HG03066 (cell line): ENCODE results near the gene PLA2G2F.

Experiments
- ATAC-seq: cut with Tn5 transposase; IDR thresholded peaks from one replicate; pipeline ENCODE4 v1.9.1; 2021; ENCODE audit warnings: low read depth; ENCODE audit not compliant: unreplicated experiment

Gene PLA2G2F, protein sequence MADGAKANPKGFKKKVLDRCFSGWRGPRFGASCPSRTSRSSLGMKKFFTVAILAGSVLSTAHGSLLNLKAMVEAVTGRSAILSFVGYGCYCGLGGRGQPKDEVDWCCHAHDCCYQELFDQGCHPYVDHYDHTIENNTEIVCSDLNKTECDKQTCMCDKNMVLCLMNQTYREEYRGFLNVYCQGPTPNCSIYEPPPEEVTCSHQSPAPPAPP

DNA sequence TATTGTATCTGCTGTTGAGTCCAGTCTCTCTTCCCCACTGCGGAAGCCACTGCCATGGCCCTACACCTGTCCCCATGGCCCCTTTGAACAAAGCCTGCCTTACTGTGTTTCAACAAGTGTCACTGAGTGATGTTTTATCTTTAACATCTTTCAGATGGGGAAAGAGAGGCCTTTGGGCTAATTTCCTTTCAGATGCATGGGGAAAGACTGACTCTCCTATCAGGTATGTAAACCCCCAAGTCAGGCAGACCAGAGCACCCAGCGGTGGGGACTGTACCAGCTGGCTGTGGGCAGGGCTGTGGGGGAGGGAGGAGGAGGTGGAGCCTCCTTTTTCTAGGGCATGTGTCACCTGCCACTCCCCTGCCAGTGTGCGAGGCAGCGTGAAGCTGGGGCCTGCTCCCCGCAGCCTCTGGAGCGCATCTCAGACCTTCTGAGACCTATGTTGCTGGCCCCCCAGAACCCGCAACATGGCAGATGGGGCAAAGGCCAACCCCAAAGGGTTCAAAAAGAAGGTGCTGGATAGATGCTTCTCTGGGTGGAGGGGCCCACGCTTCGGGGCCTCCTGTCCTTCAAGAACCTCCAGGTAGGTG, at the start of gene PLA2G2F:
Gene PLA2G2F, plus strand, starts transcription at position 363 of the 590 bp plus-strand sequence. Its CDS starts 105 bp downstream, at position 468.
- no peak for ATAC-seq

DNA sequence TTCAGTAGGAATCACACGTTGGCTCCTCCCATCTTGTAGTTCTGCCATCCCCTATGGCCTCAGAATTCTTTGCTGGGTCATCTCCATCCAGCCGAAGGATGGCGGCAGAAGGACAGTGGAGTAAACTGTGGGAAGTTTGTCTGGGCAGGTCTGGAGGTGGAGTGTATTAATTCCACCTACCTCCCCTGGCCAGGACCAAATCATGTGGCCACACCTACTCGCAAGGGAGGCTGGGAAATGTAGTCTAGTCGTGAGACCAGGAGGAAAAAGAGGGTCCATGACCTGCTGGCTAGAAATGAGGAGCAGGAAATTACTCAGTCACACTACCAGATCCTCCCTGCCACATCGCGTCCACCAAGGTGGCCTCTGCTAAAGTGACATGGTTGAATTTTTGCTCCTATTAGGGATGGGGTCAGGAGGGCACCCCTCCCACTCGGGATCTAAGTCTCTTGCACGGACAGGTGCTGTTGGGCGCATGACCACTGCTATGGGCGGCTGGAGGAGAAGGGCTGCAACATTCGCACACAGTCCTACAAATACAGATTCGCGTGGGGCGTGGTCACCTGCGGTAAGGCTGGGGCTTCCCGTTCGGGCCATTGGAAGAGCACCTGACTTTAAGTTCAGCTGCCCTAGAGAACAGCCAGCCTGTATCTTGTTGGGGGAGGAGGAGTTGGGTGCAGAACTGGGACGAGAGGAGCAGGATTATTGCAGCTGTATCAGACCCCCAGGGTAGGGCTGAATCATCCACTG, 49.6 kb upstream of the PLA2G2F start:
- ATAC-seq = no peak

DNA sequence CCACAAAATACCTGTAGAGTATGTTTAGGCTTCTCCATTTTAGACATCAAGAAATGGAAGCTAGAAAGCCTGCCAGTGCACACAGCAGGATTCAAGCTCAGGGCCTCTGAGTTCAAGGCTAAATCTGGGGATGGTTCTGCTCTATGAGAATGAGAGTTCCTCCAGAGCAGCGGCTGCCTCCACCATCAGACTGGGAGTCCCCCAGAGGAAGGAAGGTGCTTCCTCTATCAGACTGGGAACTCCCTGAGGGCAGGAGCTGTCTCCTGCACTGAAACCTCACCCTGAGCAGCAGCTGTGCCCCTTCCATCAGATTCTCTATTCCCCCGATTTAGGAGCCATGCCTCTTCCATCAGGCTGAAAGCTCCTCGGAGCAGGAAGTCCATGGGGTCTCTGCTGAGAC, 49.0 kb upstream of the PLA2G2F start:
- no peak for ATAC-seq

DNA sequence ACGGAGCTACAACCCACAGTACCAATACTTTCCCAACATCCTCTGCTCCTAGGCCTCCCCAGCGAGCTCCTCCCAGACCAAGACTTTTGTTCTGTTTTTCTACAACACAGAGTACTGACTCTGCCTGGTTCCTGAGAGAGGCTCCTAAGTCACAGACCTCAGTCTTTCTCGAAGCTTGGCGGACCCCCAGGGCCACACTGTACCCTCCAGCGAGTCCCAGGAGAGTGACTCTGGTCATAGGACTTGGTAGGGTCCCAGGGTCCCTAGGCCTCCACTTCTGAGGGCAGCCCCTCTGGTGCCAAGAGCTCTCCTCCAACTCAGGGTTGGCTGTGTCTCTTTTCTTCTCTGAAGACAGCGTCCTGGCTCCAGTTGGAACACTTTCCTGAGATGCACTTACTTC, 48.5 kb upstream of the PLA2G2F start:
- no peak for ATAC-seq

DNA sequence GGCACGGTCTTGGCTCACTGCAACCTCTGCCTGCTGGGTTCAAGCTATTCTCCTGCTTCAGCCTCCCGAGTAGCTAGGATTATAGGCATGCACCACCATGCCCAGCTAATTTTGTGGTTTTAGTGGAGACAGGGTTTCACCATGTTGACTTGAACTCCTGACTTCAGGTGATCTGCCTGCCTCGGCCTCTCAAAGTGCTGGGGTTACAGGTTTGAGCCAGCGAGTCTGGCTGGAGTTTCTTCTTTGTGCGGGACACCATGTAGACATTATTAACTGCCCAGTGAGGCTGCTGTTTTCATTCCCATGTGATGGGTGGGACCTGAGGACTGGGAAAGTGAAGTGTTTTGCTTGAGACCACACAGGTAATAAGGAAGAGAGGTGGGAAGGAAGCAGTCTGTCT, 45.8 kb upstream of the PLA2G2F start:
- ATAC-seq = no peak

DNA sequence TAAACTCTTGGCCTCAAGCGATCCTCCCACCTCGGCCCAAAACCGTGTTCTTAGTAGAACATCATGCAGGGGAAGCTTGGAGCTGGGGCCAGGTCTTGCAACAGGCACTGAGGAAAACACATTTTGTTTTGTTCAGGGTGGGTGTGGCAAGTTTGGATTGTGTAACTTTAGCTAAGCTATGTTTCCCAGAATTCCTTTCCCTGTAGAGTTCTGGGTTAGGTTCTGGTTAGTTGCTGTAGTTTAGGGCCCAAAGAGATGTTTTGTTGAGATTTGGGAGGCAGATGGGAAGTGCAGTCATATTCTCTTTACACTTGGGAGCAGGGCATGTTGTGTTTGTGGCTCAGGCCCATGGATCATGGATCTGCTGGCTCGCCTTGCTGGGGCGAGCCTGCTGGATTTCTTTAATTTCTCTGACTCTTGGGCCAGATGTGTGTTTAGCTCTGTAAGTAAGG, 45.2 kb upstream of the PLA2G2F start:
- no peak for ATAC-seq

DNA sequence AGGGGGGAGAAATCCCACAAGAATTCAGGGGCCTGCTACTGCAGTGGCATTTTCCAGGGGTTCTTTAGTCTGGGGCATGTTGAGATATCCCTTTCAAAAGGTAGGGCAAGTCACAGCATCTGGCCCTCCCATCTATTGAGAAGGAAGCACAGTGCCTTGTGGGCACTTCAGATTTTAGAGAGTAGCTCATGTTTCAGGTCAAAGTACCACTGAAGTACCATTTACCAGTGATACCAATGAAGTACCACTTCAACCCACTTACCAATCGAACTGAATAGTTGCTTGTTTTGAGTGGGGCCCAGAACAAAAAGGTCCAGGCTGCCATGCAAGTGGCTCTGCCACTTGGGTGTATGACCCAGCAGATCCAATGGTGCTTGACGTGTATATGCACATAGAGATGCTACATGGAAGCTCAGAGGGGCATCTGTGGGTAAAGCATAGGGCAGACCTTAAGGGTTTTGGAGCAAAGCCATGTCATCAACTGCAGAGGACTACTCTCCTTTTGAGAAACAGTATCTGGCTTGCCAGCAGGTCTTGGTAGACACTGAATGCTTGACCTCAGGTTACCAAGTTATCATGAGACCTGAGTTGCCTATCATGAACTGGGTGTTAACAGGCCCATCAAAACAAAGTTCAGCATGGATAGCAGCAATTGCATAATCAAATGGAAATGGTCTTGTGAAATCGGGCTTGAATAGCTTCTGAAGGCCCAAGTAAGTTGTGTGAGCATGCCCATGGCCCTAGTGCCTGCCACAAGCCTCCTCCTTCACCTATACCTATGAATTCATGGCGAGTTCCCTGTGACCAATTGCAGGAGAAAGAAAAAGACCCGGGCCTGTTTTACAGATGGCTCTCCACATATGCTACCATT, 43.3 kb upstream of the PLA2G2F start:
- no peak for ATAC-seq

DNA sequence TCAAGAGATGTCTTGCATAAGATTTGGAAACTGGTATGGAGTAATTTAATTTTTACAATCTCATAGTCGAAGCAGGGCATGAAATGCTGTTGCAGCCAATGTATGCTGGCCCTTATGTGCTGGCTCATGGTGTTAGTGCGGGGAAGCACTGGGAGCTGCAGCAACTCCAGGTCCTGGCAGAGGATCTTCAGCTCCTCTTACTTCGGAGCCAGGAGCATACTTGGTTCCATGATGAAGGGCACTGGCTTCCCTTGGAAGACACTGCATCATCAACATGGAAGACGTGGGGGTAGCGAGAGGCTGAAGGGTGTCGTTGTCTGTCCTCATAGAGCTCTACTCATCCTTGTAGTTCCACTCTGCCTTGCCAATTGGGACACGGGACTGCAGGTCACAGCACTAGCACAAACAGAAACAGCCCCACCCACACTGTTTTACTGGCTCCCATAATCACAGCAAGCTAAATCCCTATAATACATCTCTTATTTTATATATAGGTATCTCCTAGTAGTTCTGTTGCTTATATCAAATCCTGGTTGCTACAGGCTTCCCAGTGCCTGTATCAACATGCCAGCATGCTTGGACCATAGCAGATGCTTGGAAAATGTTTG, 42.2 kb upstream of the PLA2G2F start:
- no peak for ATAC-seq

DNA sequence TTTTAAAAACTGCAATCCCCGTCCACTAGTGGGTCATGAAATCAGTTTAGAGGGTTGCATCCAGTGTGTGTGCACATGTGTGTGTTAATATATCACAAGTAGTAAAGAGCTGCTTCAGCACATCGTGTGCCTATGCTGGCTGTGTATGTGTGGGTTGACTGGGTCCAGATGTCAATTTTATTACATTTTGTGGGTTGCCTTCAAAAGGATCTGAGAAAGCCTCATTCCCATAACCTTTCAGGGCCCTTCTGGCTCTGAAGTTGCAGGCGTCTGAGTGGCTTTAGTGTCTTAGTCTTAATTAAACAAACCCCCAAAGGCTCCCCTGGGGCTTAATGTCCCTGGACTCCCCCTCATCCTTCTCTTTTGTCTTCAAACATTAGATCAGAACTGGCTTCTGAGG, 39.6 kb upstream of the PLA2G2F start:
- no peak for ATAC-seq

DNA sequence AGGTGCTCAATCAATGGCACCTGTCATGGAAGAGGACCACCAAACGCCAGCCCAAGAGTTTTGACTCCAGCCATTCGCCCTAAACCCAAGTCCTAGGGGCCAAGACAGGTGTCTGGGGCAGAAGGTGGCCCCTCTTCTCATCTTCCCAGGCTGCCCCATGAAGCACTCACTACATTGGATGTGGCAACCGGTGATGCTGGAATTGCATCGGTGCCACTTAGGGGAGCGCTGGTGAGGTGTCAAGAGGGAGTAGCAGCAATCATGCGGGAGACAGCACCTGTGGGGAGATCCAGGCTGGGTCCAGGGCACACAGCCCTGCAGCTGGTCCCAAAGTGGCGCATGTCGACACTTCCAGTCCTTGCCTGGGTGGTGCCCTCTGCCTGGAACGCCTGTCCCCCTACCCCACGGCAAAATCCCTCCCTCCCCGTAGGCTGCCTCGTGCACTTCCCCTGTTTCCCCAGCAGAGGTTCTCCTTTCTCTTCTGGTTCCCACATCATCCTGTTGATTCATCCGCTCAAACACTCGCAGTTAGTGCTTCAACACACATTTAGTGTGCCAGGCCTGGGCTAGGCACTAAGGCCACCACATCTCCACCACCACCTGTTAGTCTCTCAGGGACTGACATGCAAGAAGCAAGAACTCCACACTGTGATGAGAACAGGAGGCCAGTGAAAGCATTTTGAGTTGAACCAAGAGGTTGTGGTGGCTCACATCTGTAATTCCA, 38.3 kb upstream of the PLA2G2F start:
- ATAC-seq = no peak

DNA sequence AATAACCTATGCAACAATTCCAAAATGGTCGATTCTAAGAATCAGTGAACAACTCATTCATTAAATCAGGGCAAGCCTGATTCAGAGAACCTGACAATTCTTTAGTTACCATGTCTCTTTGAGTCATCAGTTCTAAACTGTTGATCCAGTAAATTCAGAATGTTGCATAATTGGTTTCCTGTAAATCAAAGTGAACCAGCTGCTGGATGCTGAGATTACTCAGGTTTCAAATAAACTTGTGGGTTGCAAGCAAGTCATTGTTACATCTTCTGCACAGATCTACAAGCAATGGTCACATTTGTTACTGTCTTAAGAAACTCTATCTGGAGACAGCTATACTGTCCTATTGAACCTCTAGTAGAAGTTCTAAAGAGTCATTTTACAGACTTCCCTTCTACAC, 36.2 kb upstream of the PLA2G2F start:
- ATAC-seq = no peak

DNA sequence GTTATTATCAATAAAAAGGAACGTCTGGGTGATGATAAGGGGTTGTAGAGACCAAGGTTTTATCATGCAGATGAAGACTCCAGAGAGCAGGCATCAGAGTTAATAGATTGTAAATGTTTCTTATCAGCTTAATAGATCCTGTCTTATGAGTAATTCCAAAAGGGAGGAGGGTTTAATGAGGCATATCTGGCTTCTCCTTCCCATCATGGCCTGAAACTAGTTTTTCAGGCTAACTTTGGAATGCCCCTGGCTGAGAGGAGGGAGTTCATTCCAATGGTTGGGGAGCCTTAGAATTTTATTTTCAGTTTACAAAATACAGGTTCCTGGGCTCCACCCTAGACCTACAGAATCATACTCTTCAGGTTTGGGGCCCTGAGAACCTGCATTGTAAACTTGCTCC, 33.3 kb upstream of the PLA2G2F start:
- ATAC-seq = no peak

DNA sequence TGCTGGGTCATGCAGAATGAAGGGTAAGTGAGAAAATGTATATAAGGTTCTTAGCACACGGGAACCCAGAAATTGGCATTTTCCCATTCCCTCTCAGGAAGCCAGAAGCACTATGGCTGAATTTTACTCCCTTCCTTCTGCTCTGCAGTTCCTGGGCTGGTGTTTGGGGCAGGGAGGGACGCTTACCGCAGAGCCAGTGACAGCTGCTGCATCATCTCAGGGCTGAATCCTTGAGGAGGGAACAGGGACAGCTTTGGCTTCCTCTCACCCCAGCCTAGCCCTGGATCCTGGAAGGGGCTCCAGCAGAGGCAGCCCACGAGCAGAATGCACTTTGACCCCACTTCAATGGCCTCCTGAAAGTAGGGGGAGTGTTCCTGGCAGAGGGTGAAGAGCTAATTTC, 31.8 kb upstream of the PLA2G2F start:
- ATAC-seq = no peak

DNA sequence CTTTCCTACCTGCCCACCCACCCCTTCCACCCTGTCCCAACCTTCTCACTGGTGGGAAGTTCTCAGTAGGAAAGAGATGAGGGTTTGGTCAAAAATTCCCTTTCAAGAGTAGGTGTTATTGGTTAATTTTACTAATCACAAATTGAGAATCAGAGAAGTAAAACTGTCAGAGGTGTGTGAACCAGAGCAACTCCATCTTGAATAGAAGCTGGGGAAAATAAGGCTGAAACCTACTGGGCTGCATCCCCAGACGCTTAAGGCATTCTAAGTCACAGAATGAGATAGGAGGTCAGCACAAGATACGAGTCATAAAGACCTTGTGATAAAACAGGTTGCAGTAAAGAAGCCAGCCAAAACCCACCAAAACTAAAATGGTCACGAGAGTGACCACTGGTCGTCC, 31.3 kb upstream of the PLA2G2F start:
- ATAC-seq = no peak

DNA sequence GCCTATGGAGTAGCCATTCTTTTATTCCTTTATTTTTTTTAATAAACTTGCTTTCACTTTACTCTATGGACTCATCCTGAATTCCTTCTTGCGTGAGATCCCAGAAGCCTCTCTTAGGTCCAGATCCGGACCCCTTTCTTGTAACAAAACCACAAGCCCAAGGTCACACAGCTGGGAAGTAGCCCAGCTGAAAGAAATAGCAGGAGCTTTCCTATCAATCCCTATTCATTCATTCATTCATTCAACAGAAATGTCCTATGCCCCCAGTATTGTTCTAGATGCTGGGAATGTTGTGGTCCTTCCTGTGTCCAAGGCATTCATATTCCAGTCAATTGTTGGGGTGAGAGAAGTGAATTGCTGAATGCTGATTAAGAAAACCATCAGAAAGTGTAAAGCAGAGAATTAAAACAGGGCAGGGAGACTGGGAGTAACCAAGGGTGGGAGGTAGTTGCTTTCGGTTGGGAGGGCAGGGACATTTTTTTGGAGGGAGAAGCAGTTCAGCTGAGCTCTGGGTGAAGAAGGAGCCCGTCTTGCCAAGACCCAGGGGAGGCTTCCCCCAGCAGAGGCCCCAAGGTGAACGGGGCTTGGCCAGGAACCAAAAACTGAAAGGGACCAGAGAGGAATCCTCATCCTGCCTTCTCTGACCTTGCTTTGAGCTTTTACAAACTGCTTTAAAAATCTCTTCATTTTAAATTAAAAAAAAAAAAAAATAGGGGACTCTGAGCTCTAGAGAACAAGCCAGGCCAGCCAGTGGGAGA, 30.6 kb upstream of the PLA2G2F start:
- ATAC-seq = no peak

DNA sequence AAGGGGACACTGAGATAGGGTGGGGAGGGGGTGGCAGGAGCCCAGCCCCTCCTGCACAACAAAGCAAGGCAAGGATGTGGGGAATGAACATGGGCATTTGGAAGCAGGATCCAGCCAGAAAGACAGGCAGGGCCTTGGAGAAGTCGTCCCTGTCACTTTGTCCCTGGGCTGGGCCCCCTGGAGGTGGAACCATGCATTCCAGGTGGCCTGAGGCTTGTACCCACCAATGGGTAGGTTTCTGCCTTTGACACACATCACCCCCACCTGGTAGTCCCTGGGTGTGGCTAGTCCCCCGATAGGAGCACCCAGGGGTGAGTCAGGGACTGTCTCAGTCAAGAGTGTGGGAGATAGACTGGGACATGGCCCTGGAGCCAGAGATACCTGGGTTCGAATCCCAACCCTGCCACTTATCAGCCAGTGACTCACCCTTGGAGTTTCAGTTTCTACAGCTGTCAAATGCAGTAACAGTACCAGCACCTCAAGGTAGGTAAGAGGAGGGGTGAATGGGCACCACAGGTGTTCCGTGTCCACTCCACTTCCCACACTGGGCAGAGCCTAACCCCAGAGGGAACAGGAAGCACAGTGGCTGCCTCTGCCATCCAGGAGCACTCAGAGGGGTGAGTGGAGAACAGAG, 29.8 kb upstream of the PLA2G2F start:
- ATAC-seq = no peak

DNA sequence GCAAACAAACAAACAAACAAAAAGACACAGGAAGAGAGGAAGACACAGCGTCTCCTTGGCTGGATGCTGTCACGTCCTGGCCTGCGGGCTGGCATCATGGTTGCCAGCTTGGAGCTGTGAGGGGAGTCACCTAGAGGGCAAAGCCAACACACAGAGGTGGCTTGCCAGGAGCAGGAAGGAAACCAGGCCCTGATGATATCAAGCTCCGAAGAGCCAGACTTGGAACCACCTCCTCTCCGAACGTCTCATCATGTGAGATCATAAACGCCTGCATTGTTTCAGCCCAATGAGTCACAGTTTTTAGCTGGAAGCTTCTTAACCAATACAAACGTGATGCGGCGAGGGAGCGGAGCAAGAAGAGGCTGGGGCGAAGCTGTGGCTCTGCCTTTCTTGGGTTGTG, 28.4 kb upstream of the PLA2G2F start:
- no peak for ATAC-seq

DNA sequence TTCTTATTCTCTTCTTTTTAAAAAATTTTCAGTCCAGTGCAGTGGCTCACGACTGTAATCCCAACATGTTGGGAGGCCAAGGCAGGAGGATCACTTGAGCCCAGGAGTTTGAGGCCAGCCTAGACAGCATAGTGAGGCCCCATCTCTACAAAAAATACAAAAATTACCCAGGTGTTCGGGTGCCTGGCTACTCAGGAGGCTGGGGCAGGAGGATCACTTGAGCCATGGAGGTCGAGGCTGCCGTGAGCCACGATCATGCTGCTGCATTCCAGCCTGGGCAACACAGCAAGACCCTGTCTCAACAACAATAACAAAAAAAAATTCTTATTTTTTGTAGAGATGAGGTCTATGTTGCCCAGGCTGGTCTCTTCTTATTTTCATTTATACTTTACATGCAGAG, 27.7 kb upstream of the PLA2G2F start:
- no peak for ATAC-seq
